NCI-H2107 treated with DMSO at 0.1 percent for 48 hours (cell line): Measurements from ENCODE around the gene PTPRM.

Experiments used
- DNase-seq: peaks from one replicate; lab custom pipeline; 2025; ENCODE audit not compliant: unreplicated experiment; lab: John Stamatoyannopoulos, UW

The PTPRM gene

GRCh38 chr18:8341481-8342230, 774.5 kb downstream of the PTPRM start:
- DNase-seq = no peak

GRCh38 chr18:8348051-8348720, 781.1 kb downstream of the PTPRM start:
- peak; percentile 26 for DNase-seq

- no peak for DNase-seq
These were observed 782.6 kb downstream of the PTPRM start for GRCh38 chr18:8349608-8350323.

- DNase-seq = no peak
These were observed 783.5 kb downstream of the PTPRM start for GRCh38 chr18:8350628-8351027.

GRCh38 chr18:8351161-8351560, 784.0 kb downstream of the PTPRM start:
- DNase-seq = no peak

- no peak for DNase-seq
These were observed 787.2 kb downstream of the PTPRM start for GRCh38 chr18:8354304-8354703.

GRCh38 chr18:8356001-8356400, 788.9 kb downstream of the PTPRM start:
- no peak for DNase-seq

GRCh38 chr18:8357320-8357719, 790.2 kb downstream of the PTPRM start:
- no peak for DNase-seq

GRCh38 chr18:8358033-8358765, 791.1 kb downstream of the PTPRM start:
- DNase-seq = no peak

GRCh38 chr18:8359076-8359475, 792.0 kb downstream of the PTPRM start:
- DNase-seq = peak; percentile 15

- DNase-seq = no peak
These were observed 792.4 kb downstream of the PTPRM start for GRCh38 chr18:8359481-8359880.

- DNase-seq = no peak
These were observed 794.9 kb downstream of the PTPRM start for GRCh38 chr18:8361941-8362471.

GRCh38 chr18:8362863-8363262, 795.7 kb downstream of the PTPRM start:
- no peak for DNase-seq

GRCh38 chr18:8364385-8364784, 797.3 kb downstream of the PTPRM start:
- no peak for DNase-seq

GRCh38 chr18:8365006-8365405, 797.9 kb downstream of the PTPRM start:
- no peak for DNase-seq

GRCh38 chr18:8365528-8365927, 798.4 kb downstream of the PTPRM start:
- no peak for DNase-seq

GRCh38 chr18:8366070-8366469, 799.0 kb downstream of the PTPRM start:
- no peak for DNase-seq

- DNase-seq = no peak
These were observed 799.5 kb downstream of the PTPRM start for GRCh38 chr18:8366656-8367055.

GRCh38 chr18:8367217-8367988, 800.3 kb downstream of the PTPRM start:
- DNase-seq = peak; percentile 57

- DNase-seq = no peak
These were observed 801.5 kb downstream of the PTPRM start for GRCh38 chr18:8368512-8369217.
